T1000 (cell line): ENCODE data around the gene CDX1.
"Not testable (repeated sequence)": the region's sequence is repeated elsewhere in the genome, so short reads cannot be mapped to it uniquely, and the experiment has no call there.

Experiments
- DNase-seq: peaks from one replicate; lab custom pipeline; 2025; ENCODE audit warnings: mixed read lengths; lab: John Stamatoyannopoulos, UW

CDX1 gene

GRCh38 chr5:150233706-150234105 lies 67.1 kb downstream of the CDX1 start:
- DNase-seq = not testable (repeated sequence)
